Omental fat pad (tissue), 4 donors: ENCODE measurements around the gene DCHS2. TPM values are rescaled to one million over a fixed set of nuclear protein-coding genes. Genes with fewer than 3 reads are reported as not detected.

Source experiments
- ATAC-seq: fragments of 150-250 bp; one replicate; pipeline ENCODE4 v1.9.1; 2016; ENCODE audit warnings: mild to moderate bottlenecking, moderate library complexity; ENCODE audit not compliant: low FRiP score
- DNase-seq: peaks from one replicate; pipeline ENCODE4 v3.0.0-alpha.2; 2019; ENCODE audit warnings: low spot score
- CTCF ChIP-seq, 3 donors: fragments of 450-650 bp; IDR thresholded peaks; one replicate each; pipeline ENCODE4 v1.5.1; 2016 to 2017; ENCODE audit warnings: antibody characterized with exemption in 3 of 3, mild to moderate bottlenecking in 3 of 3, moderate library complexity in 2 of 3
- total RNA-seq, 4 donors: library from RNA; depleted of rRNA; stranded (reverse); fragments of >200 nt; gene quantifications; one replicate each; pipeline ENCODE4 v1.1.0, GENCODE V29; 2016

Gene DCHS2
- total RNA-seq, 4 donors from 2014 or later: 0.06 to 2.0 (median 0.72) TPM

- no peak for TF ChIP-seq CTCF (IDR thresholded peaks at IDR 0.05)
- ATAC-seq: no peak
- DNase-seq: no peak
Measured at GRCh38 chr4:154424810-154425484, 66.7 kb downstream of the DCHS2 start.

- no peak for TF ChIP-seq CTCF (IDR thresholded peaks at IDR 0.05)
Measured at GRCh38 chr4:154422152-154422551, 69.4 kb downstream of the DCHS2 start.

GRCh38 chr4:154421618-154422017 is 70.0 kb downstream of the DCHS2 start:
- TF ChIP-seq CTCF (IDR thresholded peaks at IDR 0.05): no peak
- ATAC-seq (no peak), DNase-seq (no peak)

More at GRCh38 chr4:154422152-154422551, 69.4 kb downstream of the DCHS2 start:
- no peak for DNase-seq
- ATAC-seq: no peak

GRCh38 chr4:154417373-154417673 is 74.3 kb downstream of the DCHS2 start:
- DNase-seq (no peak), ATAC-seq (no peak)
- TF ChIP-seq CTCF (IDR thresholded peaks at IDR 0.05): no peak

GRCh38 chr4:154416190-154416547 is 75.4 kb downstream of the DCHS2 start:
- no peak for DNase-seq
- peak; percentile 10 for ATAC-seq
- no peak for TF ChIP-seq CTCF (IDR thresholded peaks at IDR 0.05)

- no peak for ATAC-seq
- no peak for DNase-seq
- TF ChIP-seq CTCF (IDR thresholded peaks at IDR 0.05): no peak
Measured at GRCh38 chr4:154415313-154415712, 76.3 kb downstream of the DCHS2 start.

GRCh38 chr4:154414796-154415195 is 76.8 kb downstream of the DCHS2 start:
- ATAC-seq: no peak
- no peak for DNase-seq
- TF ChIP-seq CTCF (IDR thresholded peaks at IDR 0.05): no peak
